HCT116 (cell line): Measurements from ENCODE around the gene SLC22A15. TPM values are rescaled to one million over a fixed set of nuclear protein-coding genes. Genes with fewer than 3 reads are reported as not detected.

Experiments
- ATAC-seq: fragments of 200-7000 bp; cut with Tn5 transposase; 2 replicates; pipeline ENCODE4 v1.9.1; 2020; ENCODE audit warnings: mild to moderate bottlenecking, moderate library complexity
- BruUV-seq: library from RNA; stranded (reverse); fragments of 400-500 nt; replicated peaks from 2 replicates; lab custom pipeline; 2021; lab: Mats Ljungman, UMichigan
- CTCF ChIA-PET: fragments of 300-600 bp; sonication (Branson Sonifier 250); formaldehyde crosslinking; loops from one replicate; lab custom pipeline; 2021; ENCODE audit warnings: antibody characterized with exemption; lab: Charles Lee
- POLR2A ChIA-PET: fragments of 300-600, 350-600 bp; sonication (Branson Sonifier 250); formaldehyde crosslinking; loops from one replicate; lab custom pipeline; 2021; ENCODE audit warnings: antibody characterized with exemption; lab: Charles Lee
- RAD21 ChIA-PET, 2 experiments: fragments of 300-600 bp; sonication (Branson Sonifier 250); formaldehyde crosslinking; loops; one replicate each; lab custom pipeline; 2023; ENCODE audit warnings: low total read pairs in 2 of 2; ENCODE audit not compliant: uncharacterized antibody in 2 of 2, unreplicated experiment in 2 of 2, low non-redundant PET in 1 of 2; lab: Charles Lee
- DNase-seq: peaks from one replicate; pipeline ENCODE4 v3.0.0-alpha.2; 2010; ENCODE audit warnings: low read depth, low spot score
- H2AFZ ChIP-seq: fragments of 200-600 bp; shearing (Covaris generic), sonication (generic); 2 replicates; pipeline ENCODE4 v1.6.1; 2017; ENCODE audit warnings: low read depth, mixed run types, mixed read lengths, antibody characterized with exemption, low read length; ENCODE audit not compliant: poor library complexity, severe bottlenecking
- H3K27ac ChIP-seq: 2 replicates; pipeline ENCODE4 v1.5.1; 2012; ENCODE audit warnings: low read depth, low read length
- H3K27me3 ChIP-seq: fragments of 200-600 bp; sonication (generic); 2 replicates; pipeline ENCODE4 v1.6.1; 2016; ENCODE audit warnings: mixed run types, low read length, mixed read lengths; ENCODE audit not compliant: insufficient read depth
- H3K36me3 ChIP-seq, 2 experiments: fragments of 200-500 bp in 1 of 2; fragments of 200-600 bp in 1 of 2; sonication (Bioruptor generic) in 1 of 2; sonication (generic) in 1 of 2; 2 replicates each; pipeline versions ENCODE4 v1.5.1 to v1.6.1; 2014 to 2016; ENCODE audit warnings: low read length in 2 of 2, inconsistent platforms in 1 of 2, mixed read lengths in 1 of 2, mixed run types in 1 of 2; ENCODE audit not compliant: insufficient read depth in 2 of 2, control insufficient read depth in 1 of 2
- H3K4me1 ChIP-seq, 2 experiments: fragments of 200-600 bp in 1 of 2; sonication (generic) in 1 of 2; 2 replicates each; pipeline versions ENCODE4 v1.5.1 to v1.6.1; 2012 to 2017; ENCODE audit warnings: low read length in 2 of 2, inconsistent platforms in 1 of 2, mild to moderate bottlenecking in 1 of 2, mixed read lengths in 1 of 2, mixed run types in 1 of 2, moderate library complexity in 1 of 2; ENCODE audit not compliant: insufficient read depth in 2 of 2, control insufficient read depth in 1 of 2
- H3K4me2 ChIP-seq: fragments of 200-600 bp; sonication (generic); 2 replicates; pipeline ENCODE4 v1.6.1; 2017; ENCODE audit warnings: mixed run types, low read length, mixed read lengths
- H3K4me3 ChIP-seq, 2 experiments: fragments of 200-600 bp in 1 of 2; sonication (generic) in 1 of 2; replicated peaks in 1 of 2; 2 replicates each; pipeline ENCODE4 v1.5.1; 2011 to 2016; ENCODE audit warnings: low read length in 2 of 2, control low read depth in 1 of 2, low read depth in 1 of 2, mild to moderate bottlenecking in 1 of 2, mixed read lengths in 1 of 2, mixed run types in 1 of 2
- H3K79me2 ChIP-seq: fragments of 200-600 bp; sonication (generic); 2 replicates; pipeline ENCODE4 v1.6.1; 2017; ENCODE audit warnings: mild to moderate bottlenecking, mixed run types, low read length, moderate library complexity, mixed read lengths; ENCODE audit not compliant: insufficient read depth
- H3K9ac ChIP-seq: fragments of 200-600 bp; sonication (generic); 2 replicates; pipeline ENCODE4 v1.6.1; 2016; ENCODE audit warnings: low read length, mixed read lengths
- H3K9me2 ChIP-seq: fragments of 200-600 bp; sonication (generic), shearing (Covaris generic); 2 replicates; pipeline ENCODE4 v1.6.1; 2017; ENCODE audit warnings: mixed run types, mild to moderate bottlenecking, moderate library complexity; ENCODE audit not compliant: insufficient read depth
- H3K9me3 ChIP-seq, 2 experiments: fragments of 200-500 bp in 1 of 2; fragments of 200-600 bp in 1 of 2; sonication (Bioruptor generic) in 1 of 2; sonication (generic) in 1 of 2; 2 replicates each; pipeline ENCODE4 v1.6.1; 2014 to 2017; ENCODE audit warnings: low read length in 2 of 2, mixed read lengths in 2 of 2, inconsistent platforms in 1 of 2, low read depth in 1 of 2, mild to moderate bottlenecking in 1 of 2, mixed run types in 1 of 2, moderate library complexity in 1 of 2; ENCODE audit not compliant: control insufficient read depth in 1 of 2, insufficient read depth in 1 of 2
- H4K20me1 ChIP-seq: fragments of 200-600 bp; sonication (generic), shearing (Covaris generic); 2 replicates; pipeline ENCODE4 v1.6.1; 2017; ENCODE audit warnings: mixed run types, mild to moderate bottlenecking, moderate library complexity; ENCODE audit not compliant: insufficient read depth
- ATF3 ChIP-seq: IDR thresholded peaks from 2 replicates; pipeline ENCODE4 v1.6.1; 2012
- CEBPB ChIP-seq: IDR thresholded peaks from 2 replicates; pipeline ENCODE4 v1.6.1; 2012; ENCODE audit warnings: low read depth
- EGR1 ChIP-seq: IDR thresholded peaks from 2 replicates; pipeline ENCODE4 v1.6.1; 2012; ENCODE audit warnings: low read depth
- ELF1 ChIP-seq: IDR thresholded peaks from 2 replicates; pipeline ENCODE4 v1.6.1; 2012; ENCODE audit warnings: low read depth, borderline replicate concordance
- EZH2 ChIP-seq: fragments of 200-600 bp; sonication (generic); IDR thresholded peaks from 2 replicates; pipeline ENCODE4 v1.6.1; 2017; ENCODE audit warnings: antibody characterized with exemption, mixed run types
- EZH2phosphoT487 ChIP-seq: fragments of 200-600 bp; IDR thresholded peaks from 2 replicates; pipeline ENCODE4 v1.6.1; 2018; ENCODE audit warnings: antibody characterized with exemption, borderline replicate concordance
- FOSL1 ChIP-seq: IDR thresholded peaks from 2 replicates; pipeline ENCODE4 v1.6.1; 2012; ENCODE audit warnings: low read depth
- JUND ChIP-seq: IDR thresholded peaks from 2 replicates; pipeline ENCODE4 v1.6.1; 2012
- MAX ChIP-seq: IDR thresholded peaks from 2 replicates; pipeline ENCODE4 v1.6.1; 2012
- POLR2AphosphoS5 ChIP-seq: IDR thresholded peaks from 2 replicates; pipeline ENCODE4 v1.6.1; 2011; ENCODE audit warnings: mild to moderate bottlenecking, low read depth, low read length, moderate library complexity
- SIN3A ChIP-seq: IDR thresholded peaks from 2 replicates; pipeline ENCODE4 v1.6.1; 2012; ENCODE audit warnings: low read depth
- TCF7L2 ChIP-seq: IDR thresholded peaks from 2 replicates; pipeline ENCODE4 v1.7.0; 2011; ENCODE audit warnings: borderline replicate concordance, inconsistent platforms; ENCODE audit not compliant: insufficient read depth, insufficient read length; ENCODE audit errors: extremely low read depth
- ZBTB33 ChIP-seq: IDR thresholded peaks from 2 replicates; pipeline ENCODE4 v1.6.1; 2011; ENCODE audit warnings: mild to moderate bottlenecking, low read length, moderate library complexity; ENCODE audit not compliant: insufficient replicate concordance; ENCODE audit errors: extremely low read depth
- ZFX ChIP-seq: fragments of 450-650 bp; IDR thresholded peaks from 2 replicates; pipeline ENCODE4 v1.6.1; 2017
- intact Hi-C: fragments of 100-400 bp; cut with micrococcal nuclease; formaldehyde crosslinking; loops from 2 replicates; pipeline ENCODE4 v1.10.0; 2022
- total RNA-seq: library from RNA; stranded (reverse); gene quantifications from one replicate; pipeline ENCODE4 v1.2.1, GENCODE V29; 2021; ENCODE audit not compliant: unreplicated experiment

The SLC22A15 gene
- total RNA-seq, 1 experiment from 2014 or later = 3.1 TPM

GRCh38 chr1:116106646-116107045 lies 130.3 kb downstream of the SLC22A15 start (continued):
- TF ChIP-seq CEBPB (no peak), EGR1 (no peak), EZH2 (no peak), ZFX (no peak), POLR2AphosphoS5 (no peak), ZBTB33 (no peak)
- TF ChIP-seq, all 23 proteins: peak for 0

GRCh38 chr1:116107371-116107770 lies 131.1 kb downstream of the SLC22A15 start:
- DNase-seq (no peak), ATAC-seq (no peak)
- H3K9me2 ChIP-seq = no peaks in the 10 kb centered on the region
- no peak overlapping the region for H3K27ac ChIP-seq
- ChIA-PET POLR2A (no interaction called here), RAD21 (no interaction called here), CTCF (no interaction called here)
- no peaks in the 10 kb centered on the region for H3K9me3 ChIP-seq
- intact Hi-C loops = no loop called here
- H3K4me1 ChIP-seq = peaks cover 5 to 13% of the 10 kb centered on the region in 2 experiments; a peak in 3 of 4 replicates
- H3K36me3 ChIP-seq = no peaks in the 10 kb centered on the region
- H4K20me1 ChIP-seq = no peaks in the 10 kb centered on the region
- no peaks in the 10 kb centered on the region for H3K27me3 ChIP-seq
- no peak overlapping the region for H3K4me2 ChIP-seq
- H2AFZ ChIP-seq = no peak overlapping the region
- H3K9ac ChIP-seq = no peak overlapping the region
- no peak overlapping the region for H3K4me3 ChIP-seq
- BruUV-seq = no TSS peak
- no peaks in the 10 kb centered on the region for H3K79me2 ChIP-seq
- TF ChIP-seq ATF3 (no peak), FOSL1 (no peak), POLR2AphosphoS5 (no peak), MAX (no peak), EZH2phosphoT487 (no peak), TCF7L2 (no peak), SIN3A (no peak), ELF1 (no peak), CEBPB (no peak), JUND (no peak)
